Cardiac fibroblast (primary cell): ENCODE data around the gene RERE.

Source experiments
- DNase-seq, 2 donors: peaks; one replicate each; pipeline versions ENCODE4 v3.0.0 to v3.0.0-alpha.2; 2010; ENCODE audit warnings: low read depth in 2 of 2
- H3K4me3 ChIP-seq, 2 donors: replicated peaks in 1 of 2; 1 replicate in 1 of 2; 2 replicates in 1 of 2; pipeline ENCODE4 v1.5.1; 2011; ENCODE audit warnings: low read depth in 2 of 2, low read length in 2 of 2, mild to moderate bottlenecking in 2 of 2, moderate library complexity in 1 of 2
- CTCF ChIP-seq: IDR thresholded peaks from one replicate; pipeline ENCODE4 v1.5.1; 2011; ENCODE audit warnings: low read depth, mild to moderate bottlenecking, low read length, inconsistent platforms

RERE gene

DNA sequence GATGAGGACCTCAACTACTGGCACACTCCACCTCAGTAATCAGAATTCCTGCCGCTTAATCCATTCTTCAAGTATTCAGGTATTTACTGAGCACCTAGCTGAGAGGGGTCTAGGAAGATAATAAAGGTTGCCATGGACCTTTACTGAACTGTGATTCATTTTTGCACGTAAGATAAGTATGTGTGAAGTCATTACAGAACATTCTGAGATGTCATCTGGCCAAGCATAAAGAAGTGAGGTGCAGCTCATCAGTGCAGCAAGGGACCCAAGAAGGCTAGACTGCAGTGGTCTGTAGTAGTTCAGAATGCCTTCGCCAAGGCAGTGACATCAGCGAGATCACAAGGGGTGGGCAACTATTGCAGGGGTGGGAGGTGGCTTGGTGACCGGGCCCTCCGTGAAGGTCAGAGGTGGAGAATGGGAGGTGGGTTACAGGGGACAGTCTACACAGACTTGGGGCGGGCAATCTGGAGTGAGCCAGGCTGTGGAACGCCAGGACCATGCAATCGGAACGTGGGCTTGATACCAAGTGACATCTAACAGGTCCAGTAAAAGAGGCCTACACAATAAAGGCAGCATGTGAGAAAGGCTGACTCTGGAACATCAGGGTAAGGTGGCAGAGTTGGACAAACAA lies 392.2 kb downstream of the RERE start:
- no peak for DNase-seq
- no peak for TF ChIP-seq CTCF
- H3K4me3 ChIP-seq = no peak overlapping the region

DNA sequence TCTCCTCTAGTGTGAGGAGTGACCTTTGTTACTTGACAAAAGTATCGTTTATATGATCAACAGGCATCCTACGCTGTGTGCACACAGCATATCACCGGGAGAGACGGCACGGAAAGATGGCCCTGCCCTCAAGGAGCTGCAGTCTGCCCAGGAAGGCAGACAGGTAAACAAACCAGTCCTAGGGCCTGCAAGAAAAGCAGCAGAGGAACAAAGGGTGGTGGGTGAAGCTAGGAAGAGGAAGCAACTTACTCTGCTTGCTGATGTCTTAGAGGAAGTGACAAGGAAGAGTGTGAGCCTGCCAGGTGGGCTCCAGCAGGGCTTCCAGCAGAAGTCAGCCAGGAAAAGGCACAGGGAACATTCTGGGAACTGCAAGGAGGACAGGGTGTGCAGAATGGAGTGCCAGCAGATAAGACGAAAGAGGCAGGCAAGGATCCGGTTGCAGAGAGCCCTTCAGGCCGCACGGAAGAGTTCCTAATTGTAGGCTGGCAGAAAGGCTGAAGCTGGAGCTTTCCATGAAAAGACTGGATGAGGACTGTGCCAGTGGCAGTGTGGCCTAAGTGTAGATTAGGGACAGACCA lies 392.8 kb downstream of the RERE start:
- H3K4me3 ChIP-seq = peak overlapping the region; percentile 62 to 72
- DNase-seq = peak; percentile 37 to 57
- TF ChIP-seq CTCF = no peak

- peak; percentile 59 to 61 for DNase-seq
- no peak for TF ChIP-seq CTCF
- H3K4me3 ChIP-seq = peak overlapping the region; percentile 72 to 76
Measured at GRCh38 chr1:8423692-8424538, 393.5 kb downstream of the RERE start.

GRCh38 chr1:8423269-8423691 lies 394.2 kb downstream of the RERE start:
- TF ChIP-seq CTCF = no peak
- DNase-seq = peak in 1 of 2 donors; percentile 22
- peak overlapping the region; percentile 72 to 76 for H3K4me3 ChIP-seq

DNA sequence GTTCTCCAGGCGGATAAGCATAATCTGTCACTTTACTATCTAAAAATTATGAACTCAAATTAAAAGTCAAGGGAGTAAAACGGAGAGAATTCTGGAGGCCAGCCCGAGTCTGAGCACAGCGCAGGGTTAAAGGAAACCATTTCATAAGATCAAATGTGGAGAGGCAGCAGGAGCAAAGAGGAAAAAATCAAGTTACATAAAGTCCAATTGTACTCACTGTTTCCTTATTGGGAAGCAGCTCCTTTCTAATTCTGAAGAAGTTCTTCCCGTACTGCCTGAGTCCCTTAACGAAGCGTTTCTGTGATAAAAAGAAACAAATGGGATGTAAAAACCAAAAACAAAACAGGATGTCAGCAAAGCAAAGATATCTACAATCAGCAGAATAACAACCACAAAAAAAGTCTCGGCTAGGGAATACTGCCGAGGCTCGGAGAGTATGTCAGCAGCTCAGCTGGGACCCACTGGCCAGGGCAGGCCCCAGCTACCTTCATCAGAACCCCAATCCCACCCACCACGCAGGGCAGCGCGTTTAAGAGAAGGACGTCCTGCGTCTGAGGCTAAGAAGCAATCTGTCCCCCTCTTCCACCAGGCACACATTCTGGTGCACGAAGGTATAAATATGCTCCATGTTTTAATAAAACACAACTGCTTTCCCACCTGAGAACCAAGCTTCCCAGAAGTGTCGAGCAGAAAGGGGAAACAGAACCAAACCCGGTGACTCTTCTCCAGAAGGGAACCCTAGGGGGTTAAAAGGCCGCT lies 394.8 kb downstream of the RERE start:
- no peak for TF ChIP-seq CTCF
- peak overlapping the region; percentile 72 to 76 for H3K4me3 ChIP-seq
- peak; percentile 45 to 49 for DNase-seq

DNA sequence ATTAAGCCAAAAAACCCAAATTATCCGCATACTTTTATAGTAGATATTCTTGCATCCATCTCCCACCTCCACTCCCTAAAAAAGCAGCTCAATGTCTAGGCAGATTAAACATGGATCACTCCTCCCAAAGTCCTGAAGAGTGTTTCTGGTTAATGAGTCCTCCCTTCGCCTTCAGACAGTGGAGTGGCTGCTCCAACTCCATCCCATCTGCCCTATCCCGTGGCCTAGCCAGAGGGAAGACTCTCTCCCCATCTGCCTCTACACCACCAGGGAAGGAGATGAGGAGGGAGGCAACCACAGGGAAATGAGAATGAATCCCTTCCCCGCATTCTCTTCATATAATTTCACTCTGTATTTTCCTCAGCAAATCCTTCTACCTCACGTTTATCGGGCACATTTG lies 395.7 kb downstream of the RERE start:
- H3K4me3 ChIP-seq = peak overlapping the region; percentile 72 to 76
- DNase-seq = peak in 1 of 2 donors; percentile 36
- no peak for TF ChIP-seq CTCF
